ENCODE measurements around the gene SLC25A38.

DNA sequence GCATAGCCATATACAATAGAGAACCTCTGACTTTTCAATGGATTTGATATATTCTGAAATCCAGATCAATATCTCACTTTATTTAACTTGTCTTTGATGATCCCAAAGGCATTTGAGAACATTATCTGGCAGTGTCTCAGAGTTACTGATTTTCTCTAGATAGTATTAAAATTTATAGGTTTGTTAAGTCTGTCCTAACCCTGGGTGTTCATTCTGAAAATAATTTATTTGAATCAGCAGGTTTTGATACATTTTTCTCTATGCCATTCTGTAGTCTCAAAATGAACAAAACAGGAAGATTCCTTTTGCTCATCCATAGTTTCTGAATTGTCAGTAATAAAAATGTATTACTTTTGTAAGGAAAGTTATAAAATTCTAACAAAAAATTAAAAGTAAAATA lies 39.4 kb upstream of the SLC25A38 start:
- TF ChIP-seq, protein P1, sequence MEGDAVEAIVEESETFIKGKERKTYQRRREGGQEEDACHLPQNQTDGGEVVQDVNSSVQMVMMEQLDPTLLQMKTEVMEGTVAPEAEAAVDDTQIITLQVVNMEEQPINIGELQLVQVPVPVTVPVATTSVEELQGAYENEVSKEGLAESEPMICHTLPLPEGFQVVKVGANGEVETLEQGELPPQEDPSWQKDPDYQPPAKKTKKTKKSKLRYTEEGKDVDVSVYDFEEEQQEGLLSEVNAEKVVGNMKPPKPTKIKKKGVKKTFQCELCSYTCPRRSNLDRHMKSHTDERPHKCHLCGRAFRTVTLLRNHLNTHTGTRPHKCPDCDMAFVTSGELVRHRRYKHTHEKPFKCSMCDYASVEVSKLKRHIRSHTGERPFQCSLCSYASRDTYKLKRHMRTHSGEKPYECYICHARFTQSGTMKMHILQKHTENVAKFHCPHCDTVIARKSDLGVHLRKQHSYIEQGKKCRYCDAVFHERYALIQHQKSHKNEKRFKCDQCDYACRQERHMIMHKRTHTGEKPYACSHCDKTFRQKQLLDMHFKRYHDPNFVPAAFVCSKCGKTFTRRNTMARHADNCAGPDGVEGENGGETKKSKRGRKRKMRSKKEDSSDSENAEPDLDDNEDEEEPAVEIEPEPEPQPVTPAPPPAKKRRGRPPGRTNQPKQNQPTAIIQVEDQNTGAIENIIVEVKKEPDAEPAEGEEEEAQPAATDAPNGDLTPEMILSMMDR (IDR thresholded peaks at IDR 0.05), result no peak
- TF ChIP-seq POLR2A (IDR thresholded peaks at IDR 0.05) (no peak), POLR2AphosphoS5 (IDR thresholded peaks at IDR 0.05) (no peak)

All from transverse colon (tissue), 4 donors.